Measurements from ENCODE around the gene OR52N2.

OR52N2 gene

GRCh38 chr11:5808500-5809121 is at the start of gene OR52N2:
TSS of gene OR52N2 (plus strand) at chr11:5808924. CDS start at chr11:5820336, 11,412 bp downstream.
- FAIRE-seq, result no peak

DNA sequence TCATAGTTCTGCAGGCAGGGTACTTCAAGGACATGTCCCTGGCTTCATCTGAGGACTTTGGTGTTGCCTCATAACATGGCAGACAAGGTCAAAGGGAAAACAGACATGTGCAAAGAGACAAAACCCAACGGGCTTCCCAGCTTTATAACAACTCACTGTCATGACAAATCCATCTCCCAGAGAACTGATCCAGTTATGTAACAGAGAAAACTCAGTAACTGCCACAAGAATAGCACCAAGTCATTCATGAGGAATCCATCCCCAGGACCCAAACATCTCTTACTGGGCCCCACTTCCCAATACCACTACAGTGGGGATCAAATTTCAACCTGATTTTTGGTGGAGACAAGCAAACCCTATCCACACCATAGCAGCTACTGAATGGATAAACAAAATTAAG is 41.7 kb upstream of the OR52N2 start:
- FAIRE-seq, result no peak

DNA sequence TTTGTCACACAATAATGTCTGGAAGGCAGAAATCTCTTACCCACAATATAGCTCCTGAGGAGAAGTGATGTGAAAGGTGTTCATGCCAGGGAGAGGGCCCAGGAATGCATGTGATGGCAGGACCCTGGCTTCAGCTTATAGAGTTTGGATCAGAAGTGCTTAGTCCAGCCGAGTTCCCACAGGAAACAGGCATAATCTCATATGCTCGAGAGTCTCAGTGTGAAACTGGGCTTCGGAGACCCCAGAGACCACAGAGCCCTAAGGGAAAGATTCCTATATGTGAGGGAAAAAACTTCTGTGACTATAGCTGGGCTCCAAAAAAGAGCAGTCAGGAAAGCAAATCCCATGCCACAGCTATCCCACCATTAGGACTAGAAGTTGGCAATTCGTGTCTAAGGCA is 25.5 kb upstream of the OR52N2 start, which contains the start of gene OR52N5:
Gene OR52N5 (minus strand): TSS at position 101 of the 400 bp plus-strand sequence. CDS start 4,721 bp downstream, outside the sequence.
- FAIRE-seq, result no peak

DNA sequence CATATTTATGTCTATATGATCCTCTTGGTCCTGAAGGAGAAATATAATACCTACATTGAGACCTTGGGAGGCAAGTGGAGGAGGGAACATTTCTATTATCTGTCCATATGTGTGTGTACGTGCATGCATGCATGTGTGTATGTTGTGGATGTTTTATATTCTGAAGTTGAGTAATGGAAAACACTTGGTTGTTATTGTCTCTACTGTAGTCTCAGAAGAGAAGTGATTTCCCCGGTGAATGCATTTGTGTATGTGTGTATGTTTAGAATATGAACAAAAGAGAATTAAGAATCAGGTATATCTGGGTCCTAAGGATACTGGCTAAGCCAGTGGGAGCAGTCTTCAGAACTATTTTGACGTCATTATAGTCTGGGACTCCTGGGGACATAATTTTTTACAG is 17.6 kb upstream of the OR52N2 start, which contains the start of gene OR52N1:
Gene OR52N1 (minus strand): TSS at position 101 of the 400 bp plus-strand sequence. CDS start 2,449 bp downstream, outside the sequence.
- no peak for FAIRE-seq

GRCh38 chr11:5796541-5796940 is 12.2 kb upstream of the OR52N2 start:
- no peak for FAIRE-seq

- FAIRE-seq, result no peak
Measured at GRCh38 chr11:5803982-5804381, 4.7 kb upstream of the OR52N2 start.

DNA sequence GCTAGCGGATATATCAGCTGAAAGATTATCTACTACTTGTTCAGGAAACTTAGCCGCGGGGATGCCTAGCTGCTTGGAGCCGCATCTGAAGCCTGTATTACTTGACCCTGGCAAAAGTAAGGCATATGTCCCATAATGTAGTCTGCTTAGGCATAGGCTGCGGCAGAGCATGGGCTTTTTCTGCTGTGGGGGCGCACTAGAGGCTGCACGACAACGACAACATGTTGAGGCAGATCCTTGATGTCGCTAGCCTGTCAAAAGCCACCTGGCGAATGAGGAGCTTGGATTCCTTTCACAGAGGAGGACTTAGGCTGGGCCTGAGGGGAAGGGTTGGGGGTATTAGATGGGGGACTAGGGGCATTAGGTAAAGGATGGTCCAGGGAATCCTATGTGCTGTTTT is 1.1 kb upstream of the OR52N2 start:
- FAIRE-seq, result no peak

DNA sequence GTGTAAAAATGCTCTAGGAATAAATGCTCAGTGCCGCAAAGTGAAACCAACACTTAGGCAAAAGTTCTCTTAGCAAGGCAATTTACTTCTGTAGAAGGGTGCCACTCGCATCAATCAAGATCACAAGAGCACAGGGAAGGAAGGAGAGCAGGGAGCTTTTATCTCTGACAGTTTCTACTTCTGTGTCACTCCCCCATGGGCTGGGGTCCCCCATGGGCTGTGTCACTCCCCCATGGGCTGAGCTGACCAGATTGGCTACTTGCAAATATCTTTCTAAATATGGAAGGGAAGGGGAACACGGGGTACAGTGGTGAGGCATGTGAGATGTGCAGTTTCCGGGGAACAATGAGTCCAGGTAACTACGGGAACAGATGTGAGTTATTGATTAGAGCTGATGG is 397 bp downstream of the OR52N2 start:
- no peak for FAIRE-seq

GRCh38 chr11:5809905-5810795 is 1.4 kb downstream of the OR52N2 start:
- no peak for FAIRE-seq

DNA sequence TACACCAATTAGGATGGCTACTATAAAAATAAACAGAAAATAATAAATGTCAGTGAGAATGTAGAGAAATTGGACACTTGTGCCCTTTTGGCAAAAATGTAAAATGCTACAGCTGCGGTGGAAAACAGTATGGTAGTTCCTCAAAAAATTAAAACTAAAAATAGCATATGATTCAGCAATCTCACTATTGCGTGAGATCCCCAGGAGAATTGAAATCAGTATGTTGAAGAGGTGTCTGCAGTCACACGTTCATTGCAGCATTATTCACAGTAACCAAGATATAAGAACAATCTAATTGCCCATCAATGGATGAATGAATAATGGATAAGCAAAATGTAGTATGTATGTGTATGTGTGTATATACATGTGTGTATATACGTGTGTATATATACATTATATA is 6.8 kb downstream of the OR52N2 start:
- no peak for FAIRE-seq

- FAIRE-seq, result no peak
Measured at GRCh38 chr11:5818245-5818886, 9.6 kb downstream of the OR52N2 start.

GRCh38 chr11:5831196-5831829 is 22.6 kb downstream of the OR52N2 start:
- FAIRE-seq, result no peak

DNA sequence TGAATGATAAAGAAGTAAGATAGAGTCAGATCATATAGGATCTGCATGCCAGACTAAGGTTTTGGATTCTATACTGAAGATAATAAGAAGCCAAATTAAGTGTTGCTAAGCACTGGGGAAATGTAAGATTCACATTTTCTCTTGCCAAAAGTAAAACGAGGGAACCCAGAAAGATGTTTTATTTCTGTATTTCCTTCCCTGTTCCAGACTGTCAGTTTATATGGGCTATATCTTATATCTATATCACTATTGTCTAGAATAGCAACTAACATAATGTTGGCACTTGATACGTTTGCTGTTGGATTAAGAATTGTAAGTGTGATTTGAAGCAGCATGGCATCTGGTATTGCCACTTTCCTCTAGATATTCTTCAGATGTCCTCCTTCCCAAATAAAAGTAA is 24.7 kb downstream of the OR52N2 start:
- FAIRE-seq, result no peak

GRCh38 chr11:5837695-5838094 is 29.0 kb downstream of the OR52N2 start:
- no peak for FAIRE-seq

DNA sequence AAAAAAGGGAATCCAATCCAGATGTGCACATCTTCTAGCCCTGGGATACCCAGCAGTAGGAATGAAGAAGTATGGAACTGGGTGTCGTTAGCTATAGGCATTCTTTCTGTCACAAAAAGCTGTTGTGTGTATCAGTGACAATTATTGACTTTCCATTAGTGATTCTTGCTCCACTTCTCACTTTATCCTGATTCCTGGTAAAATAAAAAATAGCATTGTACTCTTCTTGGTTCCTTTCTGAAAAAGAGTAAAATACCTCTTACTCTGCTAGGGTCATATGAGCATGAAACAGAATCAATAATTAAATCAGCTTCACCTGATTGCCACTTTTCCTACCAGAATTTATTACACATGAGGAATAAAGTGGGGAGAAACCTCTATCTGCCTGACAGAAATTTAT is 33.1 kb downstream of the OR52N2 start, which contains the start of gene OR52E6:
Gene OR52E6 (minus strand): TSS at position 101 of the 400 bp plus-strand sequence. CDS start 0 bp downstream, at position 101.
- no peak for FAIRE-seq

DNA sequence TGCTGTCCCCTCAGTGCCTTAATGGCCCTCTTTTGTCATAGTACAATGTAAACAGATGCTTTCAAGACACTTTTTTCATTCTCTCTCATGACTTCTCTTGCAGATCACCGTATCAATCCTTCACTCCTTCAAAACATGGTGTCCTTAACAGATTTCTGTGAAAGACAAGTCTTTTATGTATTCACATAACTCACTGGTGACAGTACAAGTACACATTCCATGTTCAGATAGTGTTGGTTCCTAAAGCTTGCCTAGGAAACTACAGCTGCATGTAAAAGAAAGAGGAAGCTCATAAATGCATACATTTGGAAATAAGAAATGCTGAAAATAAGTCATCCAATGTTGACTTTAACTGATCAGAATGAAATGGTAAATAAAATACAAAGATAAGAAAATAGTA is 38.0 kb downstream of the OR52N2 start:
- no peak for FAIRE-seq

DNA sequence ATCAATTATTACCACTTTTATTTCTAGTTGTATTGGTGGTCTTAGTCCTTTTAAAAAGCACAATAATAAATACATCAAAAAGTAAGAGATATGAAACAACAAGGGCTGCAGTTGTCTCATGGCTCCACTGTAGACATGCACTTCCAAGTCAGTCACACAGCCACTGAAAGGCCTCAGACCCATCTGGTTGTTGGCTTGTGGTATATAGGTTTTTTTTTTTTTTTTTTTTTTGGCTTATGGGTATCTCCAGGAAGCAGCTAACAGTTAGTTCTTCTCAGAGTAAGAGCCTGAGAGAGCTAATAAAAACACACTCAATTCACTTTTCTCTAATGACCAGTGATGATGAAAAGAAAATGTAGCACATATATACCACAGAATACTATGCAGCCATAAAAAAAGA is 39.0 kb downstream of the OR52N2 start:
- no peak for FAIRE-seq

- no peak for FAIRE-seq
Measured at GRCh38 chr11:5851002-5851401, 42.3 kb downstream of the OR52N2 start.

DNA sequence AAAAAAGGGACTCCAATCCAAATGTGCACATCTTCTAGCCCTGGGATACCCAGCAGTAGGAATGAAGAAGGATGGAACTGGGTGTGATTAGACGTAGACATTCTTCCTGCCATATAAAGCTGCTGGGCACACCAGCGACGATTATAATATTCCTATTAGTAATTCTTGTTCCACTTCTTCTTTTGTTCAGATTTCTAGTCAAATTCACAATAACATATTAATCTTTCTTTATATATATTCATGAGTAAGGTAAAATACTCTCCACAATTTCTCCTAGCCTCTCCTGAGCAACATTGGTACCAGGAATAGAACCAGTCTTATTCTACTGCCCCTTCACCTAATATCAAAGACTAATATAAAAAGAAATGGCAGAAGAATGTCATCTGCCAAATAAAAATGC is 48.9 kb downstream of the OR52N2 start, which contains the start of gene OR52E8:
Gene OR52E8 (minus strand): TSS at position 101 of the 400 bp plus-strand sequence. CDS start 0 bp downstream, at position 101.
- FAIRE-seq, result no peak

GRCh38 chr11:5865826-5866225 is 57.1 kb downstream of the OR52N2 start:
- no peak for FAIRE-seq

Data from TTC549 (cell line).